HS-5 (cell line): ENCODE measurements around the gene UBXN11.

Experiments
- DNase-seq: peaks from one replicate; pipeline ENCODE4 v3.0.0-alpha.2; 2012; ENCODE audit warnings: low read depth

The UBXN11 gene

DNA sequence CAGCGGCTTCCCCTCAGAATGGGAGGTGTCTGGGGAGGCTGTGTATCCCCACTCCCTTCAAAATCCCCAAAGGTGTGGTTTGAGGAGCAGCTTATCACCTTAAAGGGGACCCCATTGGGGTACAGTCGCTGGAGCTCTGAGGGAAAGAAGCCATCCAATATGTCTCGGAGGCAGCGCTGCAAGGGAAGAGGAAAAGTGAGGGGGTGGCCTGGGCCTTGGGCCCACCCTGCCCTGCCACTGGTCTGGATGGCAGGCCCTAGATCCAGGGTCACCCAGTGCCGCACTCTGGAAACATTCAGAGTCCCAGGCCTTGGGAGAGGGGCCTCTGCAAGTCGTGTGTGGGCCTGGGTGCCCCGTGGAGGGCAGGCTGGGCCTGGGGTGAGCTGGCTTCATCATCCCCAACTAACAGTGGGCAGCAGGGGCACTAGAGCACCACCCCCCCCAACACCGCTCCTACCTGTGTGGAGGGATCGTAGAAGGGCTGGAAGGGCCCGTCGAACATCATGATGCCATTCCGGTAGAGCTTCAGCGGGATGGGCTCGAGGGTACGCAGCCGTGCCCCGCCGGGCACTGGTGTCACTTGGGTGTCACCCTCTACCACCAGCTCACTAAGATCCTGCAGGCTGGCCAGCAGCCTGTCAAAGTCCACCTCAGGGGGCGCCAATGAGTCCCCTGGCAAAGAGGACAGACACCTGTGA lies 20.9 kb downstream of the UBXN11 start:
- no peak for DNase-seq

DNA sequence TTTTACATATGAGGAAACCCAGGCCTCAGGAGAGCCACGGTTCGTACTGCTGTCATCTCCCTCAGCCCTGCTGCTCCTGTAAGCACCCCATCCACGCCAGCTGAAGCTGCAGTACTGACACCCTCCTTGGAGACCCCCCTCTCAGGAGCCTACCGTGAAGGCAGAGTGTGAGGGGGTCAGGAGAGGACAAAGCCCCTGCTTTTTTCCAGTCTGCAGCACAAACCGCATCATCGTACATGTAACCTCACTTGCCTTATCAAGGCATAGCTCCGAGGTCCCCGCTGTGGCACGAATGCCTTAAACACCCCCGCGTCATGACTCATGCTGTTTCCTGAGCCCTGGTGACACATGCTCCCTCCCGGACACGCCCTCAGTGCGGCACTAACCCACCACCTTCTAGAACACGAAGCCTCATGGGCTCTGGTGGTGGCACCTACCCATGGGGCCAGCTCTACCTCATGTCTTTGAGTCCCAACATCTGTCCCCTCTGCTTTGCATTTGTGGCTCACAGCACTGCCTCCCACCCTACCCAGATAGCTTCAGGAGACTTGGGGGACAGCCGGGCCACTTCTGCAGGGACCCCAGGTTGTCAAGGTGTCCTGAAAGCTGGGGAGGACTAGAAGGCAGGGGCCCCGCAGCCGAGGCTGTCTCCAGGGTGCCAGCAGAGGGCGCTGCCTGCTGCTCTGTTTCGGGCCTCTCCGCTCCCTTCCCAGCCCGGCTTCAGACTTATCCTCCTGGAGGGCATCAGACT lies 21.7 kb downstream of the UBXN11 start:
- peak; percentile 89 for DNase-seq

DNA sequence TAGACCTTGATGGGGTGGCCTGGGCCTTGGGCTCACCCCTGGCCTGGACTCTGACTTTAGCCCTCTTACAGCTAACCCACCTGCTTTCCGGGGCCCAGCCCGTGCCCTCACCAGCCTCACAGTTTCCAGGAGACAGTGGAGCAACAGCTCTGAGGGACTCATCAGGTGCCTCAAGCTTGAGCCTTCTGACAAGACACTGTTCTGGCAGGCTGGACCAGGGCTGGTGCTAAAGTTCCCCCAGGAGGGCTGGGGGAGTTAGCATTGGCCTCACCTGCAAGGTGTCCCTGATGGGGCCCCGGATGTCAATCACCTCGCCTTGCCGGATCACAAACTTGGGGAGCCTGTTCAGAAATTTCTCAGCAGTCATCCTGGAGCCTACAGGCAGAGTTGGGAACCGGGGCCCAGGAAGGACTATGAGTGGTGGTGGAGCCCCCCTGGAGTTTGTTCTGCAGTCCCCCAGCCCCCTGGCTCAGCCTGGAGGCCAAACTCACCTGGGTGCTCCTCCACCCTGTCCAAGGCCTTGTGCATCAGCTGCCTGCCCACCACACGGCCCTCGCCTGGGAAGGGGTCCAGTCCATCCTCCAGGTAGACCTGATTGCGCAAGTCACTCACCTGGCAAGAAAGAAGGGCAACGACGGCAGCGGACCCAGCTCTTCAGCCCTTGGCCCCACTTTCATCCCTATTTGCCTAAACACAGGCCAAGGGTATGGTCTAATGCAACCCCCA lies 22.4 kb downstream of the UBXN11 start:
- no peak for DNase-seq

DNA sequence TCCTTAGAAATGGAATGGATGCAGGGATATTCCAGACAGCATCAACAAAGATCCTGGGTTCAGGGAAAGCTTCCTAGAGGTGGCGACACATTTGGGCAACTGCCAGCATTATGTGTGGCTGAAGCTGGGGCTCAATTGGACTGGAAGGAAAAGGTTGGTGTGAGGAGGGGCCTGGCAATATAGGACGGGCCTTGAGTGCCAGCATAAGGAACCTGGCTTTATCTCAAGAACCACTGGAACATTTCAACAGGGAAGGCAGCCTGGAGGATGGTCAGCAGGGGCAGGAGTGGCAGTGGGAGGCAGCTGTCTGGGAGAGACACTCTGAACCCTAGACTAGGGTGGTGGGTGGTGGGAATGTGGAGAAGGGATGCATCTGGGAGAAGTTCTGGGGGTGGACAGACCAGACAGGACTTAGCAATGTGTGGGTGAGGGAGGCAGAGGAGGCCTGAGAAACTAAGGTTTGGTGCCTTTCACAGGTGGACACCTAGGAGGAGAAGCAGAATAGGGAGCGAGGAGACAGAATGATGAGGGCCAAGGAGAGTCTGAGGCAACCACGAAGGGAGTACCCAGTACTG lies 23.1 kb downstream of the UBXN11 start:
- DNase-seq, result no peak

DNA sequence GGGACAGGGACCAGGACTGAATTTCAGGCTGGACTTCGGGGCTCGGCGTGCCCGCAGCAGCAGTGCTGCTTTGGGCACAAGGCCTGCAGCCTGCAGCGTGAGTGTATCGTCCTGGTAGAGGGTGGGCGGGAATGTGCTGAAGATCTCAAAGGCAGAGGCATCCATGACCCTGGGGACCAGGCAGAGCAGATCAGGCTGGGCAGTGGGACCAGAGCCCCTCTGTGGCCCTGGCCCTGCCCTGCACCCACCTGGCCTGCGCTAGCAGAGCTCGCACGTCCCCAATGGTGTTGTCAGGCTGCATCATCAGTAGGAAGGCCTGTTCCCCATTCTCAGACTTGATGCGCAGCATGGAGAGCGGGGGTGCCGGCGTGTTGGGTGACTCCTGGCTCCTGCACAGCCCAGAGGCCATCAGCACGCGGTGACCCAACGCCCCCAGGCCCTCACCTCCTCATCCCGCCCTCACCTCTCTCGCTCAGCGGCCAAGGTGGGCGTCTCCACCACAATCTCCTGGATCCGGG lies 24.0 kb downstream of the UBXN11 start:
- DNase-seq, result no peak

DNA sequence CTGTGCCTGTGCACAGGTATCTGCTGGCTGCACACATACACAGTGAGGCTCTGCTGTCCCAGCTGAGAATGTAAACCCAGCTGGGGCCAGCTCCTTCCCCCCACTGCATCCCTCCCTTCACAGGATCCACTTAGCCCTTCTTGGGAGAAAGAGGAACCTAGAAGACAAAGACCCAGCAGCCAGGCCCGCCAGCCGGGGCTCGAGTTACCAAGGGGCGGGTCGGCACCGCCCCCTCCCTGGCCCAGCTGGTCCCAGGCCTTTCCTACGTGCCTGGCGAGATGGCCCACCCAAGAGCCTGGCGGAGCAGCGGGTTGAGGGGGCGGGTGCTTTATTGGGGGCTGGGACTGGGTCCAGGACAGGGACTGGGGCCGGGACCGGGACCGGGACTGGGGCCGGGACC lies 24.5 kb downstream of the UBXN11 start:
- no peak for DNase-seq

DNA sequence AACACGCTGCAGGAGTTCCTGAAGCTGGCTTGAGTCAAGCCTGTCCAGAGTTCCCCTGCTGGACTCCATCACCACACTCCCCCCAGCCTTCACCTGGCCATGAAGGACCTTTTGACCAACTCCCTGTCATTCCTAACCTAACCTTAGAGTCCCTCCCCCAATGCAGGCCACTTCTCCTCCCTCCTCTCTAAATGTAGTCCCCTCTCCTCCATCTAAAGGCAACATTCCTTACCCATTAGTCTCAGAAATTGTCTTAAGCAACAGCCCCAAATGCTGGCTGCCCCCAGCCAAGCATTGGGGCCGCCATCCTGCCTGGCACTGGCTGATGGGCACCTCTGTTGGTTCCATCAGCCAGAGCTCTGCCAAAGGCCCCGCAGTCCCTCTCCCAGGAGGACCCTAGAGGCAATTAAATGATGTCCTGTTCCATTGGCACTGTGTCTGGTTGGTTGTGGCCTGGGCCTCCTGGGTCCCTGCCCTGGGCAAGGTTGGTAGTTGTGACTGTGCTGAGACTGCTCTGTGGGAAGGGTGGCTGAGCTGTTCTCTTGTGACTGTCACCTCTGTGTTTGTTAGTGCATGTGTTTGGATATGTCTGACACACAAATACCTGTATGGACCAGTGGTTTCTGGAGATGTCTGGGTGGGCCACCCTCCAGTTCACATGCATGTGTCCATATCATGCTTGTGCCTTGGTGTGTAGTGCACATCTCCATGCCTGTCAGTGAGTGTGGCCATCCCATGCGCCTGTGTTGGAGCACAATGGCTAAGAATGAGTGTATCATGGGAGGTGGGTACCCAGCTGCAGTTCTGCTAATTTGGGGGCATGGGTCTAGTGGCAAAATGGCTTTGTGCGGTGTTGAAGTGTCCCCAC lies 25.1 kb downstream of the UBXN11 start:
- DNase-seq, result no peak

DNA sequence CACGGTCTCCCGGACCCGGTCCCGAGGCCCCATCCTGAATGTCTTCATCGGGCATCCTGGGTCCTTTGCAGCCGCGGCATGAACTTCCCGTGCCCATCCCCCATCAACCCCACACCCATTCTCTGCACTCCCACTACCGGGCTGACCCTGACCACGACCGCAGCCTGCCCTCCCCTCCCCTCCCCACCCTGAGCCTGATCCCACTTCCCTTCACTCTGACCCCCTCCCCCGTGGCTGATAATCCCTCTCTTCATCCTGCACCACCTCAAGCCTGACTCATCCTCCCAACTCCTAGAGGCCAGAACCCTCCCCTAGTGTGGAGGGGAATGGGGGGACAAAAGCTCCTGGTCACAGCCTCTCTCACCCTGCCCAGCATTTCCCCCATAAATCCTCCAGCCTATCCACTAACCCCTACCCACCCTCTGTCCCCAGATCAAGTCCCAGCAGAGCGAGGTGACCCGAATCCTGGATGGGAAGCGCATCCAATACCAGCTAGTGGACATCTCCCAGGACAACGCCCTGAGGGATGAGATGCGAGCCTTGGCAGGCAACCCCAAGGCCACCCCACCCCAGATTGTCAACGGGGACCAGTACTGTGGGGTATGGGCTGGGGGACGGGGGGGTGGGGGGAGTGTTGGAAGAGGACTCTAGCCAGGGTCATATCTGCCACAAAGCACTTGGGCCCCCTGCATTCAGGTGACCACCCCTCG lies 25.9 kb downstream of the UBXN11 start:
- no peak for DNase-seq

DNA sequence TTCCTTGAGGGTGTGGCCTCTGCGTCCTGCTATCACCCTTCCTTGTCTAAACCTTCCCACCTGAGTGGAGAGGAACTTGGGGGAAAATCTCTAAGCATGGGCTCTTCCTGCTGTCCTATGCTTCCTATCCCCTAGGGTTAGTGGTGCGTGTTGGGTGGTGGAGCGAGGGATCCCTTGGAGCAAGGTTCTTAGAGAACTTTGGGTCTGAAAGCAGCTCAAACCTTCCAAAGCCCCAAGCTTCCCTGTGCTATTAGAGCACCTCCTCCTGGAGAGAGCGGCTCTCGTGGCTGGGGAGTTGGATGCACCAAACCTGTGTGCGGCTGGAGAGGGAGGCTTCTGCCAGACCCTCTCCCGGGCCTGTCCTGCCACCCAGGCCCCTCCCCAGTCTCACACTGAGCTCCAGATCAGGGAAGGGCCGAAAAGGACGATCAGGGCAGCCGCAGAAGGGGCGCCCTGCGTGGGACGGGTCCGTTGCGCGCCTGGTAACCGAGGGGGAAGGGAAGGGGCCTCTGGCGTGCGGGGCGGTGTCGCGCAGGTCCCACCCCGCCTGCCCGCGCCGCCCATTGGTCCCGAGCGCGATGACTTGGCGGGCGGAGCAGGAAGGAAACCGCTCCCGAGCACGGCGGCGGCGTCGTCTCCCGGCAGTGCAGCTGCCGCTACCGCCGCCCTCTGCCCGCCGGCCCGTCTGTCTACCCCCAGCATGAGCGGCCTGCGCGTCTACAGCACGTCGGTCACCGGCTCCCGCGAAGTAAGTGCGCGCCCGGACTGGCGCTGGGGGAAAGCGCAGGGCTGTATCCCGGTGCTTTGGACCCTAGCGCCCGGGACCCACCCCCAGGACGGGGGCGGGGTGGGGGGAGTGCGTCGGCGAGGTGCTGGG lies 26.7 kb downstream of the UBXN11 start, which contains the start of gene SH3BGRL3:
TSS of gene SH3BGRL3 (plus strand) at position 631 of the 877 bp plus-strand sequence. CDS start at position 701, 70 bp downstream.
- DNase-seq, result no peak

DNA sequence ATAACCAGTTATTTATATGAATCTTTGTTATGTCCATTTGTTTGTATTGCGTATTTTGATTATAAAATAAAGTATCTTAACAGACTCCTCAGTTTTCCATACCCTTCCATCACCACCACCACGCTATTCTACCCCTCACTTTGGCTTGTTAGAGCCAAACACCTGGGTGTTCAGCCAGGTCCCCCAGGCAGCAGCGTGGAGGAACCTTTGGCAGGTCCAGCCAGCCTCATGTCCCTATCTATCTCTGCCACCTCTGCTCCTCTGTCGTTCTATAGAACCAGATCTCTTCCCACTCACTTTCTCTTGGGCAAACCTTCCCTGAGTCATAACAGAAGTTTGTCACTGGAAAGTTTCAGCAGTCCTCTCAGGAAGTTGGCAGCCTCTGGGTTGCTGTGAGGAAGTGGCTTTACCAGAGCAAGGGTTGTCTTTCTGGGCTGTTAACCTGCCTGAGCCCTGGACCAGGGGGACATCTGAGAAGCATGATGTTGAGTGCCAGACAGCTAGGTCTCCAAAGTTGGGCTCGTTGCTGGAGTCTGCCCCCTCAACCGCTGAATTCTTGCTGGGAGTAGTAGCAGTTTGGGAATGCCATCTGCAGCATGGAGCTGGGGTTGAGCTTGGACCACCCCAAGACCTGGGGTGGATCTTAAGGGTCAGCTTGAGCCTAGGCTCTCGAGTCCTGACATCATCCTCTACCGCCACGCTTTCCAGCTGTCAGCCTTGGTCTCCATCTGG lies 27.5 kb downstream of the UBXN11 start:
- DNase-seq, result no peak

DNA sequence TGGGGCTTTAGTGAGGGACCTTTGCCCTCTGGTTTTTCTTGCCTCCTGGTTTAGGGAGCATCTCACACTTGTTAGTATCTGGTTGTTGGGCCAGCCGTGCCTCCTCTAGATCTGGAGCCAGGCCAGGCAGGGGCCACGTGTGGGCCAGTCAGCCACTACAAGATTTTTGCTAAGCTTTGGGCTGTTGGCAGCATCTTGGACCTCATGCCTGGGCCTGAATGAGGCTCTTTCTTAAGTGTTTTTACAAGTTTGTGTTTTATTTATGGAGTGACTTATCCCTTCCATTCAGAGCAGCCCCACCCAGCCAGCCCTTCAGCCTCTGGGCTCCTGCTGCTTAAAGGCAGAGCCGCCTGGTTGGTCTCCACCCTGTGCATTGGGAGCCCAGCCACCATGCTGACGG lies 28.1 kb downstream of the UBXN11 start:
- DNase-seq, result no peak

DNA sequence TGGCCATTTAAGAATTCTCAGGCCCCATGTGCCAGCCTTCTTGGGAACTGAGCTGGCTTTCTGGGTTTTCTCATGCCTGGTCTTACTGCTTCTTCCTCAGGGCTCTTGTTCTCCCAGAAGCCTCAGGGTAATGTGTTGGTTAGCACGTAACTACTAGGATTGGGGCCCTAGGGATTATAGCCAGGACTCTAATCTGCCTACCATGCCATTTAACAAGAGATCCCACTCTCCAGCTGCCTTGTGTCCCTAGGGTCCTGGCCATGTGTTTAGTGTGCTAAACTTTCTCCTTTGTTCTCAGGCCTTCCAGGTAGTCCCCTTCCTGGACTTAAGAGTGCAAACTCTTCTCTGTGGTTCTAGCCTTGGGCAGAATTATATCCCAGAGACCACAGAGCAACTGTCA lies 28.7 kb downstream of the UBXN11 start:
- DNase-seq, result no peak

DNA sequence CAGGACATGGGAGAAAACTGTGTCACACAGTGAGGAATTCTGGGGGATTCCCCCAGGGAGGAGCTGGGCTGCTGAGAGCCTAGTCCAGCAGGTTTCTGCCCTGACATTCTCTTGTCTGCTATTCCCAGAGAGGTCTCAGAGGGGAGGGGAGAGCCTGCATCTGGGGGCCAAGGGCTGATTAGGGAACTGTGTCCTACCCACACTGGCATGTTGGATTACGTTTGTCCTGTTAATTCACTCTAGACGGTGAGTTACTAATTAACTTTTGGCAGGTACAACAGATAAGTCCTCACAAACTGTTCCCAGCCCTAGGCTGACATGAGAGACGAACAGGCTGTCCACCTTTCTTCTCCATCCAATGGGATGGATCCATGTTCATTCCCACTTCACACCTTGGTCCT lies 29.2 kb downstream of the UBXN11 start:
- DNase-seq, result no peak

DNA sequence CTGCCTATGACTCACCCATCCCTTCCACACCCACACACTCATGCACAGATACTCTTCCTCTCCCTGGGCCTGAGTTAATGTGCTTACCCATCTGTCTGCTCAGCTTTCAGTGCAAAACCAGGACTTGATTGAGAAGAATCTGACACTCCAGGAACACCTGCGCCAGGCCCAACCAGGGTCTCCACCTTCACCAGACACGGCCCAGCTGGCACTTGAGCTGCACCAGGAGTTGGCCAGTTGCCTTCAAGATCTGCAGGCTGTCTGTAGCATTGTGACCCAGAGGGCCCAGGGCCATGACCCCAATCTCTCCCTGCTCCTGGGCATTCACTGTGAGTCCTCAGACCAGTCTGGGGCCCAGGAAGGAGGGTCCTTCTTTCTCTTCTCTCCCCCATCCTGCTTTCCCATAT lies 30.0 kb downstream of the UBXN11 start:
- no peak for DNase-seq

DNA sequence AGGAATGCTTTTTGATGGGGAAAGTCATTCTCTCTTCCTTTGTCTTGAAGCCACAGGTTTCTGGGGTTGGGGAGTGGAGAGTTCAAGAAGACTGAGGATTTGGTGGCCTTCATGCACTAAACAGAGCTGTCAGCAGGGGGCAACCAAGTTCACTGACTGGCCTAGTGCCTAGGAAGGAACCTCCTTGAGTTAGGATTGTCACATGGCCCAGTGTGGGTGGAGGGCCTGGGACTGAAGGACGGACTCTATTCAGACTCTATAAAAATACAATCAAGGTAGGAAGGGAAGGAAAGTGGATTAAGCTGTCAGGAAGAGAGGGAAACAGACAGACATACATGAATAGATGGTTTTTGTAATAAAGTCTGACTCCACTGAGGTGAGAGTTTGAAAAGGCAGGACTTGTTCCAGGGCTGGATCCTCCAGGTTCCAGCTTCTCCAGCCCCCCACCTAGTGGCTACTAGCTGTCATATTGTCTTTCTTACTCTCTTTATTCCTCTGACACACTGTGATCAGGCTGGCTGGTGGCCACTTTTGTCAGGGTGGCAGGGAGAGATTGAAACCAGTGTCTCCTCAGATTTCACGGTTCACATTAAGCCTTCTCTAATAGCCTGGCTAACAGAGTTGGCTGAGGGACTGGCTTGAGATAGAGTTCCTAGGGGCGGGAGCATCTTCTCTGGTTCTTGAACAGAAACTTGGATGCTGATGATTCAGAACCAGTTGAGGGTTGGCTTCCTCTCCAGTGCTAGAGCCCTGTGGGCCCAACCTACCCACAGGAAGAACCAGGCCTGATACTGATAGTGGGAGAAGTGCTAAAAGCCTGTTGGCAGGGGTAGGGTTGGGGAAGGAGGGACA lies 30.6 kb downstream of the UBXN11 start:
- DNase-seq, result peak; percentile 91

DNA sequence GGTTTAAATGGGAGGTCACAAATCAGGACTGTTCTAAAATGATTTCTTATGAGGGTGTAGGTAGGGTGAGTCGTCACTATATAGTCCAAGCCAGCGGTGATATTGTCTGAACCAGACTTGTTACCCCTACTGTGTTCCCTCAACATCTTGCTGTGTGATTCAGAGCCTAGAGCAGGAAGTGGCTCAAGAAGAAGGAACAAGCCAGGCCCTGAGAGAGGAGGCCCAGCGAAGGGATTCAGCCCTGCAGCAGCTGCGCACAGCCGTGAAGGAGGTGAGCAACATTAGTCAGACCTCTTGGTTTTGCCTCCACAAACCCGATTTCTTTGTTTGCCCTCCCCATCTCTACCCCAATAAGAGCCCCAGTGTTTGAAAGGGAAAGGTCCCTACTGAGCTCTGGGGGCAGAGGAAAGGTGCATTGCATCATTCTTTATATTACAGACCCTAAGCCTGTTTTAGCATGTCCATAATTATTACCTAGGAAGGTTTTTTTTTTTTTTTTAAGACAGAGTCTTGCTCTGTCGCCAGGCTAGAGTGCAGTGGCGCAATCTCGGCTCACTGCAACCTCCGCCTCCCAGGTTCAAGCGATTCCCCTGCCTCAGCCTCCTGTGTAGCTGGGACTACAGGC lies 31.5 kb downstream of the UBXN11 start:
- no peak for DNase-seq

DNA sequence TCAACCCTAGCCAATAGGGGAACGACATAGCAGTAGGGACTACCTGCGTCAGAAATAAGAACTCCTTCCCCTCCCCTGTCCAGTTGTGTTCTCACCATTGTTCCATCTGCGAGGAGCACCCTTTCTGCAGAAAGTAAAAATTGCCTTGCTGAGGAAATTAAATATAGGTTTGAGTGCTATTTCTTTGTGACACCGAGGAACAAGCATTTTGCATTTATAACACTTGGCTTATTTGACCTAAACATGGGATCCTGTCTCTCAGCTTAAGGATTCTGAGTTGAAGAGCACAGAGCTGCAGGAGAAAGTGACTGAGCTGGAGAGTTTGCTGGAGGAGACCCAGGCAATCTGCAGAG lies 37.3 kb downstream of the UBXN11 start:
- DNase-seq, result no peak
